Measurements from ENCODE around the gene NKIRAS1.
"Not testable (repeated sequence)": the region's sequence is repeated elsewhere in the genome, so short reads cannot be mapped to it uniquely, and the experiment has no call there.

Gene NKIRAS1

DNA sequence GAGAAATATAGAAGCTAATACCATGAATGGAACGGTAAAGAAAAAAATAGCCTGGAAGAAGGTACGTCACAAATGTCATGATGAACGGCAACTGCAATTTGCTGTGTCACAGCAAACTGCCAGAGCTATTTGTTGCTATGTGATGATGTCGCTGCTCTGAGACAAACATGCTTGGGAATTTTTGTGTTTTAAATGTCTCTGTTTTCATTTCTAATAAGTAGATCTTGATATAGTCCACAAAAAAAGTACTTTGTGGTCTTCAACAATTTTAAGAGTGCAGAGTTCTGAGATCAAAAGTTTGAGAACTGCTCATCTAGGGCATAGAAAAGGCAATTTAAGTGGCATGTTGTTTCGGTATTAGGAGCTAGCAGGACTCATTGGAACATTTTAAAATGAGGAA is 24.0 kb upstream of the NKIRAS1 start:
- no peak for DNase-seq (ENCODE audit: low read depth, low spot score)

DNA sequence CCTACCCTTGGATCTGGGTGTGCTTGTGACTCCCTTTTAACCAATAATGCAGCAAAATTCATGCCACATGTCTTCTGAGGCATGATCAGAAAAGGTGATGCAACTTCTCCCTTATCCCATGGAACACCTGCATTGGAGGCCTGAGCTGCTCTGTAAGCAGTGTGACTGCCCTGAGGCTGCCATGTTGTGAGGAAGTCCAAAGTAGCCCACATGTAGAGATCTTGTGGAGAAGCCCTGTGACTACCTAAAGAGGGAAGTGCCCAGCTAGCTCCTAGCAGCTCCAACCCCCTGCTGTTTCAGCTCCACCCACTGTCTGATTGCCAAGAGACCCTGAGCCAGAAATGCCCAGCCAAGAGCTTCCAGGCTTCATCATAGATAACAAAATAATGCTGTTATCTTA is 21.9 kb upstream of the NKIRAS1 start:
- DNase-seq (ENCODE audit: low read depth, low spot score) = peak; percentile 64

DNA sequence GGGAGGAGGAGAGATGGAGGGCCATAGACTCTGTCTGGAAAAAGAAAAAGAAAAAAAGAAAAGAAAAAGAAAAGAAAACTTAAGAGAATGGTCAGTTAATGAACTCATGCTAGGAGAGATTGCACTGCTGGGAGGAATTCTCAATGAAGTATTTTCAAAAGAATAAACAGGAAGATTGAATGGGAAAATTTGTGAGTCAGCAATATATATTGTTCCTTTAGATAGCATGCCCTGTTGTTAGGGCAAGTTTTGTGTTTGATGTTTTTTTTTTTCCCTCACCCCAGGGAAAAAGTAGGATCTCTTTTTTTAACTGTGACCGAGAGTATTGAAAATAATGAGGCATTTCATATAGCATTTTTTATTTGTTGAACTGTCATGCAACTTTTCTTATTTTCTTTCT is 20.5 kb upstream of the NKIRAS1 start:
- no peak for DNase-seq (ENCODE audit: low read depth, low spot score)

DNA sequence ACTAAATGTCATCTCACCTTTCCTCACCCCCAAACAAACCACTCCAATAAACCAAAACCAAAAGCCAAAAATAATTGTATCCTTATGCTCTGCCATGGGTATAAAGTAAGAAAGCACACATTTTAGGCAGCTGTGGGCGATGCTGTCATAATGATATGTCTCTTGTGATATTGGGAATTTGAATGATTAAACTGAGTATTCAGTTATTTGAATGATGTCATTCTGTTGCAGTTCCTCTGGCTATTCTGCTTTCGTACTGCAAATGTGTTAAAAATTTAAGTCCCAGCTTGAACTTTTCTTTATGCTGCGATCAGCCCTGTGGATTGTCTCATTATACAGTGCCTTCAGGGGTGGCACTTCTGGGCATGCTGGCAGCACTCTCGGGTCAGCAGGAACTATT is 17.5 kb upstream of the NKIRAS1 start:
- DNase-seq (ENCODE audit: low read depth, low spot score) = no peak

DNA sequence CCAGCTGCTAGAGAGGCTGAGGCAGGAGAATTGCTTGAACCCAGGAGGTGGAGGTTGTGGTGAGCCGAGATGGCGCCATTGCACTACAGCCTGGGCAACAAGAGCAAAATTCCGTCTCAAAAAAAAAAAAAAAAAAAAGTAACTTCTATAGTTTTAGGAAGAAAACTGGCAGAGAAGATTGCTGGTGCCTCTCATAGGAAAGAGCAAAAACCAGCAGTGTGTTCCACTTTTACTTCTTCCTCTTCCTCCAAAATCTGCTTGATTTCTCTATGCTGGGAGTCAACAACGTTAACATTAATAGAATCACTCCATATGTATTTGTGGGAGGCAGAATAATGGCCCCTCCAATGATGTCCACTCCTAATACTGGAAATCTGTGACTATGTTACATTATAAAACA is 15.8 kb upstream of the NKIRAS1 start:
- no peak for DNase-seq (ENCODE audit: low read depth, low spot score)

DNA sequence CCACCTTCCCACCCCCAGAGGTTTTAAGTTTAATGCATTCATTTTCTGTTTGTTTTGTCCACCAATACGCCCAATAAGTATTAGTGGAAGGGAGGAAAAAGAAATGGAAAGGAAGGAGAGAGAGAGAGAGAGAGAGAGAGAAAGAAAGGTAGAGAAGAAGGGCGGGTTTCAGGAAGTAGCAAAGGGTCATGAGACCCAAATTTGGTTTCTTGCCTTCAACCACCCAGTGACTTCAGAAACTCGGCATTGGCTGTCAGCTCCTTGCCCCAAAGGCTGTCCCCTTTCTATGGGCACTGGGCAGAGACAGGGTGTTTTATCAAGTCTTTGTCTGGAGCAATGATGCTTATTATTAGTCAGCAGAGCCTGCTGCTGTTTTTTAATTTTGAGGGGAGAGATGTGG is 14.8 kb upstream of the NKIRAS1 start:
- no peak for DNase-seq (ENCODE audit: low read depth, low spot score)

DNA sequence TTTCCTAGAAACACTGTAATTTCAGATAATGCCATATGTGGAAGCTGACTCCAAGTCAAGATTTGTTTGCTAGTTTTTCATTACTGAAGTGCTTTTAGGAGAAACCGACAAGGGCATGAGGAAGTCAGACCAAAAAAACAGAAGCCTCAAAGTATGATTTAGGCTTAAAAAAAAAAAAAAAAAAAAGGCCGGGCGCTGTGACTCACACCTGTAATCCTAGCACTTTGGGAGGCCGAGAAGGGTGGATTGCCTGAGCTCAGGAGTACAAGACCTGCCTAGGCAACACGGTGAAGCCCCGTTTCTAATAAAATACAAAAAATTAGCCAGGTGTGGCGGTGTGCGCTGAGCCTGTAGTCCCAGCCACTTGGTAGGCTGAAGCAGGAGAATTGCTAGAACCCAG is 11.7 kb upstream of the NKIRAS1 start:
- DNase-seq (ENCODE audit: low read depth, low spot score) = no peak

DNA sequence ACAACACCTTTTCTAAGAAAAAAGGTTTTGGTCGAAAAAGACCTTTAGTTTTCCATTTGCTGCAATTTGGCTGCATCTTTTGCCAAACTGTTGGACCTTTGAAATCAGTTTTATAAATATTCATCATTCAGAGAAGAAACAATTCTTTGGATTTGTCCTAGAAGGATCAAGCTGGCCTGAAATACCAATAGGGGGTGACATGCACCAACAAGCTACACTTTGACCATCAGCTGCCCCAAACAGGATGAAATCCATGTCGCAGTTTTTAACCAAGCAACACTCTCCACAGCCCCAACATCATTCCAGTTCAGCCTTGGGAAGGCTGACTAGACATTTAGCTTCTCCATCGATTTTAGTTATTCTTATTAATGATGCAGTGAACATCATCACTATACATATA is 9.9 kb upstream of the NKIRAS1 start:
- DNase-seq (ENCODE audit: low read depth, low spot score) = no peak

DNA sequence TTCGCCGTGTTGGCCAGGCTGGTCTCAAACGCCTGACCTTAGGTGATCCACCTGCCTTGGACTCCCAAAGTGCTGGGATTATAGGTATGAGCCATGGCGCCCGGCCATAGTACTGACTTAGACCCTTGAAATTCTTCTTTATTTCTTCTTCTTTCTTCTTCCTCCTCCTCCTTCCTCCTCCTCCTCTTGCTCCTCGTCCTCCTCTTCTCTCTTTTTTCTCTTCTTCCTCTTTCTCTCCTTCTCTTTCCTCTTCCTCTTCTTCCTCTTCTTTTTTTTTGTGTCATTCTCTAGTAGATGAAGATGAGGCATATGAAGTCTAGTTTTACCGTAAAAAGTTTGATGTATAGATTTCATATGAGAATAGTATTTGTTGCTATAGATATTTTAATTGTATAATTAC is 9.5 kb upstream of the NKIRAS1 start:
- no peak for DNase-seq (ENCODE audit: low read depth, low spot score)

DNA sequence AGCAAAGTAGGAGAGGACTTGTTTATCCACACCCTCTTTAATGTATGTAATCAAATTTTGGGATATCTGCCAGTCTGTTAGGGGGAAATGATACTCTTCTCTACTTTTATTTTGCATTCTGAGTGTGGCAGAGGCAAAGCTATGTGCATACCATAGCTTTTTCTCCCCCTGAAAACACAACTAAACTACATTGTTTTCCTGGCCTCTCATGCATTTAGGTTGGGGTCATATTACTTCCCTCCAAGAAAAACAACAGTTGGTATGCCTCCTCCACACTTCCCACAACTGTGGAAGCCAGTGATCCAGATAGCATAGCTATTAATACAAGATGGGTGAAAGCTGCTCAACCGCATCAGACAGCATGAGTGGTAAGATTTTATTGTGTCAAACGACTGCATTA is 7.0 kb upstream of the NKIRAS1 start:
- DNase-seq (ENCODE audit: low read depth, low spot score) = no peak

DNA sequence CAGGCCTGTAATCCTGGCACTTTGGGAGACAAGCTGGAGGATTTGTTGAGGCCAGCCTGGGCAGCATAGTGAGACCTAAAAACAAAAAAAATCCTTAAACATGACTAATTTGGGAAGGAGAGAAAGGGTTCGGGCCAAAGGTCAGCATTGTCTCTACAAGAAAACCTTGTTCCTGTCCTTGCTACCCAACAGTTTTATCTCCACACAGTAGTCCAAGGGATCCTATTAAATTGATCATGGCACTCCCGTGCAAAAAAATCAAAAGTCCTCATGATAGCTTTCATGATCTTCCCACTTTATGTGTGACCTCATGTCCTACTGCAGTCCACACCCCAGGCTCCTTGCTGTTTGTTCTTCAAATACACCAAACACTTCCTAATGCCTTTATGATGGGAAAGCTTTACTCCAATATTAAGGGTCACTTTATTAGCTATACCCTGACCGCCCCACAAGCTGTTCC is 4.3 kb upstream of the NKIRAS1 start:
- no peak for DNase-seq (ENCODE audit: low read depth, low spot score)

DNA sequence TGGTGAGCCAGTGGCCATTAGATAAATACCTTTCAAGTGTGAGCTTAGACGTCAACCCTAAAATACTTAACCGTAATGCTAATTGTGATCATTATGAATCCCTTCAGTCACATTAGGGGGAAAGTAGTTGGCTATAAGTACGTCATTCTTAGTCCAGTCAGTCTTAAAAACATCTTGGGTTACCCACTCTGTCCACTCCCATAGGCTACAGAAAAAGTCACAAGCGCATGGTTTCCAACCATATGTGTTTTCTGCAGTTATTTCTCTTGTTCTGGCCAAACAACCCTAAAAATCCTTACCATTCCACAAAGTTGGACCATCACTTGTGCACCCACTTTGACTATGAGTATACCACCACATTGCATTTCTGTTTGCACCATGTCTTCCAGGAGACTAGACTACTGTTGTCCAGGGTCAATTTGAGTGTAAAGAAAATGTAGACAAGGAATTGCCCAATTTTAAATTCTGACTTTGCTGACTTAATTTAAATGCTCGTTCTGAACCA is 3.4 kb upstream of the NKIRAS1 start:
- no peak for DNase-seq (ENCODE audit: low read depth, low spot score)

DNA sequence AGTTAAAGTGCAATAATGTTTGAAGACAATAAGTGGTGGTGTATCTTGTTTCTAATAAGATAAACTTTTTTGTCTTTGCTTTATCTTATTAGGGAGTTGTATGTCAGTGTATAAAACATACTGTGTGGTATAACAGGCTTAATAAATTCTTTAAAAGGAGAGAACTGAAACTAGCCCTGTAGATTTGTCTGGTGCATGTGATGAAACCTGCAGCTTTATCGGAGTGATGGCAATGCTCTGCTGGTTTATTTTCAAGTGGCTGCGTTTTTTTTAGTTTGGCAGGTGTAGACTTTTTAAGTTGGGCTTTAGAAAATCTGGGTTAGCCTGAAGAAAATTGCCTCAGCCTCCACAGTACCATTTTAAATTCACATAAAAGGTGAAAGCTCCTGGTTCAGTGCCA is 2.8 kb upstream of the NKIRAS1 start:
- no peak for DNase-seq (ENCODE audit: low read depth, low spot score)

DNA sequence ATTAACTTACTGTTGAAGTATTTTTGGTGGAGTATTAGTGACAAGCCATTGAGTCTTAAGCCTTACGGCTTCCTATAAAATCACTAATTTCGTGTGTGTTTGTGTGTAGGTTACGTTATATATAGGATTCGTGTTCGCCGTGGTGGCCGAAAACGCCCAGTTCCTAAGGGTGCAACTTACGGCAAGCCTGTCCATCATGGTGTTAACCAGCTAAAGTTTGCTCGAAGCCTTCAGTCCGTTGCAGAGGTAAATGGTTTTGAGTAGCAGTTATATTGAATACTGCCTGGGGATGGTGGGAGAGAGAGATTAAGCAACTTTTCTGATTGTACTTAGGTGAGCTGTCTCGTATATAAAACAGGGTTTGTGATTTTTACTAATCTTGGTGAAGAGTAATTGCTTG is 1.5 kb upstream of the NKIRAS1 start:
- DNase-seq (ENCODE audit: low read depth, low spot score) = not testable (repeated sequence)

DNA sequence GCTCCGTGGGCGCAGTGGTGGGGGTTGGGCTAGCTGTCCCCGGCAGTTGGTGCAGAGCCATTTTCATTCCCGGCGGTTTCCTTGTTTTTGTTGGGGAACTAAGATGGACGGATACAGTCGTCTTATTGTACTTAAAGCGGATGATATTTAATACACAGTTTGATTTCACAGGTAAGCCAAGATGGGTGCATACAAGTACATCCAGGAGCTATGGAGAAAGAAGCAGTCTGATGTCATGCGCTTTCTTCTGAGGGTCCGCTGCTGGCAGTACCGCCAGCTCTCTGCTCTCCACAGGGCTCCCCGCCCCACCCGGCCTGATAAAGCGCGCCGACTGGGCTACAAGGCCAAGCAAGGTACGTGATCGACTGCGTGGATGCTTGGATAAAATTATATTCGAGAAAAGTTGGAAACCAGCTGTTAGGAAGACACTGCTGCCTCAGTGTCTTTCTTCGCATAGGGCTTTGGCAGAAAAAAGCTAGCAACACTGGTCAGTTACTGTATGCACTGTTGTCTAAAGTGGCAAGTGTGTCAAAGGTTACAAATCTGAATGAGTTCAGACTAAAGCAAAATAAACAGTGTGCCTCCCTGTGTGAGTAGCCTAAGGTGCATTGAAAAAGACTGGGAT is 1.0 kb upstream of the NKIRAS1 start:
- not testable (repeated sequence) for DNase-seq (ENCODE audit: low read depth, low spot score)

DNA sequence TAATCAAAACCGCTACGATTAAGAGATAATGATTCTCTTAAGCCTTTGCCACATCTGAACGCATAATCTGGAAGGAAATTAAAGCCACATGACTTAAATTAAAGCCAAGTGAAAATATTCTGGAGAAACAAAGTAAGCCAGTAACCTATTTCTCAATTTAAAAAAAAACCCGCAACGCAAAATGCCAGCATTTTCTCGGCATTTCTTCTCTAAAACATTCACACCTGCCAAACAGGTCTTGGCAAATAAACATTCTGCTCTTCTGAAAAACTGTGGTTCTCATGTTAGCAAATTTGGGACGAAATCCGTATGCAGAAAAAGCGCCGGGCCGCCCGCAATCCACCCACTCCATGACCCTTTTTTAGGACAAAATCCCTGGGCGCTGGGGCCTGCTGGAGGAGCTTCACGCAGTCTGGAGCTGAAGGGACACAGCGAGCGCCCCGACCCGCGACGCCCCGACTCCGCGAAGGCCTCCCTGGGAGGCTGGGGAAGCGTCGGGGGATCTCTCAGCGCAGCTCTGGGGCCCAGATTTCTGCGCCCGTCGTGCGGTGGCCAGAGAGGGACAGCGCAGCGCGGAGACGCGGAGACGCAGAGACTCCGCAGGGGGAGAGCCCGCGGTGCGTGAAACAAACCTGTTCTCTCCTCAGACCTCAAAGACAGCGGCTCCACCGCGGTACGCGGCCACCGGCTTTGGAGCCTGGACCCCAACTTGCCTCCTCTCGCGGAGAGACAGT is 471 bp downstream of the NKIRAS1 start:
- no peak for DNase-seq (ENCODE audit: low read depth, low spot score)

DNA sequence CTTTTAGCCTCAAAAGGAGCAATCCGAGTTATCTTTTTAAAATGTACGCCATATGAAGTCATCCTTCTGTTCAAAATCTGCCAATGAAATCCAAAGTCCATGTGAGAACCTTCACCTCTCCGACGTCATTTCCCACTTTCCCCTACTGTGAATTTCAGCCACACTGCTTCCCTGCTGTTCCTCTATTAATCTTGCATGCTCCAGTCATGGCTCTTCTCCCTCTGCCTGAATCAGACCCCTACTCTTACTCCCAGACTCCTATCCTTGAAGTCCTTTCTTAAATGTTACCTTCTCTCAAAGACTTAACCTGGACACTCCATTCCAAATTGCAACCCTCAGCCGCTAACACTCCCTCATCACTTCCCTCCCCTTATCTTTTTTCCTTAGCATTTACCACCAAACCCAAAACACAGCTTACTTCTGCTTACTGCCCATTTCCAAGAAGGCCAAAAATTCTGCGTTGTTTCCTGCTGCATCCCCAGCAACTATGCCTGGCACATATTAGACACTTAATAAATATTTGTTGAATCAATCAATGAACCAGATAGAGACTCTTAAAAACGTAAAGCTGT is 1.2 kb downstream of the NKIRAS1 start:
- no peak for DNase-seq (ENCODE audit: low read depth, low spot score)

DNA sequence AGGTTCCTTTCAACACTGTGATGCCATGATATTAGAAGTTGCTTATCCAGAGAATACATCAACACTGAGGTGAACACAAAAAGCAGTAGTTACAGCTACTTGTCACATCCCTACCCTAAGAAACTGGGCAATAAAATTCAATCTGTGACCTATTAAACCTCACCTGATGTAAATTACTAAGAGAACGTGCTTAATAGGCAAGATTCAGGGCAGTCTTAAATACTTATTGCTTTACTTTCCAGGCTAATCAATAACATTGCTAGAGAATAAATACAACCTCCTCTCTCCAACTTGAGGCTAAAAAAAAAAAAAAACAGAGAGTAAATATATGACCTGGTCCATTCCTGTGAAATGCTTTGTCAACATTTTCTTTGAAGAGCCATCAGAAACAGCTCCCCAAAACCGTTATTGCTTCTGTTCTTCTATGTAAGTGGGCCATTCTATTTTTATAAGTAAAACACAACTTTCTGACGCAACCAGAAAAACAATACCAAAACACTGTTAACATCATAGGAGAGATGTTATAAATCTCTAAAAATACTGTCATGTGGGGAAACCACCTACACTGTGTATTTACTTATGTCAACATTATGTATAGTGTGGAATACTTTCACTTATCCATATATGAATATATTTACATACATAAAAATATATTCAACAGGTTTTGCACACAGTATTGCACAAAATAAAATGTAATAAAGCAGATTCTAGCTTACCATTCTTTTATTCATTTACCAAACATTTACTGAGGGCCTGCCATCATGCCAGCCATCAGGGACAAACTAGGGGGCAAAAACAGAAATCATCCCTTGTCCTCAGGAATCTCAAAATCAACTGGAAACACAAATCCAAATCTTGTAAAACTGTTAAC is 2.7 kb downstream of the NKIRAS1 start:
- DNase-seq (ENCODE audit: low read depth, low spot score) = no peak

DNA sequence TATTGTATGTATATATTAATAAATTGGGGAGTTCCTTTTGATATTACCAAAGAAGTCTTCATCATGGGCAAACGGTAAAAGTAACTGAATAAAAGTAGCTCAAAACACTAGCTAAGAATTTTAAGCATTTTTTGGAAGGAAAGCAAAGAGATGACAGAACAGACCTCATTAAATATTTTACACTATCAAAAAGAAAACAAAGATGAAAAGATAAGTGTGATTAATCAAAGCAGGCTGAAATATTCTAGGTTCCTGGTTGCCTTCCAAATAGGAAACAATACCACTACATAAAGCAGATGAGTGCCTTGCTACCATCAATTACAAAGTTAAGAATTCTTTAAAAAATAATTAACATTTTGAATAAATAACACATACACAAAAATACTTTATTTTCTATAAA is 3.6 kb downstream of the NKIRAS1 start:
- DNase-seq (ENCODE audit: low read depth, low spot score) = no peak

DNA sequence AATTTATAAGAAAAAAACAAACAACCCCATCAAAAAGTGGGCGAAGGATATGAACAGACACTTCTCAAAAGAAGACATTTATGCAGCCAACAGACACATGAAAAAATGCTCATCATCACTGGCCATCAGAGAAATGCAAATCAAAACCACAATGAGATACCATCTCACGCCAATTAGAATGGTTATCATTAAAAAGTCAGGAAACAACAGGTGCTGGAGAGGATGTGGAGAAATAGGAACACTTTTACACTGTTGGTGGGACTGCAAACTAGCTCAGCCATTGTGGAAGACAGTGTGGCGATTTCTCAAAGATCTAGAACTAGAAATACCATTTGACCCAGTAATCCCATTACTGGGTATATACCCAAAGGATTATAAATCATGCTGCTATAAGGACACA is 4.5 kb downstream of the NKIRAS1 start:
- not testable (repeated sequence) for DNase-seq (ENCODE audit: low read depth, low spot score)

DNA sequence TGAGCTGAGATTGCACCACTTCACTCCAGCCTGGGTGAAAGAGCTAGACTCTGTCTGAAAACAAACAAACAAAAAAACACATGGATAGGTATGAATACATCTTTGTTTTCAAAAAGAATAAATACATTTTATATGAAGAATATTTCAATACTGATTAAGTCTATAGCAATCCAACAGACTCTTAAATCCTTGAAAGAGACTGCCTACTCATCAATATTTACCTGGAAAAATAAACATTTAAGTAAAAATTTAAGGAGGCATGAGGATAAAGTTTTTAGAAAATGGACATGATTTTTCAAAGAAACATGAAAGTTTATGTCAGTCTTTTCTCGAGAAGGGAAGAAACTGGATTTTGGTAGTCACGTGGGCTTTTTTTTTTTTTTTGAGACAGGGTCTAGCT is 5.4 kb downstream of the NKIRAS1 start:
- DNase-seq (ENCODE audit: low read depth, low spot score) = no peak

DNA sequence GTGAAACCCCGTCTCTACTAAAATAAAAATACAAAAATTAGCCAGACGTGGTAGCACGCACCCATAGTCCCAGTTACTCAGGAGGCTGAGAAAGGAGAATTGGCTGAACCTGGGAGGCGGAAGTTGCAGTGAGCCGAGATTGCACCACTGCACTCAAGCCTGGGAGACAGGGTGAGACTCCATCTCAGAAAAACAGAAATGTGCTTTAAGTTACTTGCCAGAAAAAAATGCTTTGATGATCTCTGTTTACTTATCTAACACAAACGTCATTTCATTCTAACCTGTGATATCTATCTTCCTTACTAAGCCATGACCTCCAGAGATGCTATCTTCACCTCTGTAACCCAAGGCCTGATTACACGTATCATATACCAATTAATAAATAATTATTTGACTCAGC is 7.4 kb downstream of the NKIRAS1 start:
- DNase-seq (ENCODE audit: low read depth, low spot score) = no peak
